Stomach (tissue), 4 donors: ENCODE results near the gene RSPRY1.

Source experiments
- POLR2A ChIP-seq, 4 donors: fragments of 450-650 bp; IDR thresholded peaks; one replicate each; pipeline ENCODE4 v1.6.1; 2016; ENCODE audit warnings: antibody characterized with exemption in 4 of 4, control low read depth in 2 of 4, mild to moderate bottlenecking in 1 of 4, moderate library complexity in 1 of 4
- TF ChIP-seq, protein P1 (sequence below), 7 experiments: fragments of 450-650 bp in 4 of 7; fragments of 200-600 bp in 3 of 7; sonication (generic) in 3 of 7; IDR thresholded peaks; one replicate each; pipeline ENCODE4 v1.5.1; 2016 to 2019; ENCODE audit warnings: antibody characterized with exemption in 7 of 7, control low read depth in 2 of 7, mild to moderate bottlenecking in 1 of 7

DNA sequence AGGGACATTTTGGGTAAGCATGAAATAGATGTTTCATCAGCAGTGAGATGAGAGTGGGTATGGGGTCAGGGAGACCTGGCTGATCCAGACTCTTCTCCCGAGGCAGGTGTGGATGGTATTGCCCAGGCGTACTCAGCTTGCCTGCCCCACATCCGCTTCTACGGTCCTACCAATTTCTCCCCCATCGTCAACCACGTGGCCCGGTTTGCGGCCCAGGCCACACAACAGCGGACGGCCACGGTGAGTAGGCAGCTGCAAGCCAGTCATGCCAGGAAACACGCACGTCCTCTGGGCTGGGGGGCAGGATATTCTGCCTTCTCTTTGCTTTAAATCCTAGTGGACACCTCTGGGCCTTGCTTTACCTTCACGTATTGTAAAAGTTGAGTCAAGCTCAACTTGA is 49.1 kb upstream of the RSPRY1 start:
- TF ChIP-seq, protein P1, sequence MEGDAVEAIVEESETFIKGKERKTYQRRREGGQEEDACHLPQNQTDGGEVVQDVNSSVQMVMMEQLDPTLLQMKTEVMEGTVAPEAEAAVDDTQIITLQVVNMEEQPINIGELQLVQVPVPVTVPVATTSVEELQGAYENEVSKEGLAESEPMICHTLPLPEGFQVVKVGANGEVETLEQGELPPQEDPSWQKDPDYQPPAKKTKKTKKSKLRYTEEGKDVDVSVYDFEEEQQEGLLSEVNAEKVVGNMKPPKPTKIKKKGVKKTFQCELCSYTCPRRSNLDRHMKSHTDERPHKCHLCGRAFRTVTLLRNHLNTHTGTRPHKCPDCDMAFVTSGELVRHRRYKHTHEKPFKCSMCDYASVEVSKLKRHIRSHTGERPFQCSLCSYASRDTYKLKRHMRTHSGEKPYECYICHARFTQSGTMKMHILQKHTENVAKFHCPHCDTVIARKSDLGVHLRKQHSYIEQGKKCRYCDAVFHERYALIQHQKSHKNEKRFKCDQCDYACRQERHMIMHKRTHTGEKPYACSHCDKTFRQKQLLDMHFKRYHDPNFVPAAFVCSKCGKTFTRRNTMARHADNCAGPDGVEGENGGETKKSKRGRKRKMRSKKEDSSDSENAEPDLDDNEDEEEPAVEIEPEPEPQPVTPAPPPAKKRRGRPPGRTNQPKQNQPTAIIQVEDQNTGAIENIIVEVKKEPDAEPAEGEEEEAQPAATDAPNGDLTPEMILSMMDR (IDR thresholded peaks at IDR 0.05): no peak
- TF ChIP-seq POLR2A (IDR thresholded peaks at IDR 0.05): no peak
